ENCODE measurements around the gene BIRC3. TPM values are rescaled to one million over a fixed set of nuclear protein-coding genes. Genes with fewer than 3 reads are reported as not detected.
A peak's percentile ranks its signal among the peaks of the same experiment; 100 is the strongest.

BIRC3 gene
- 100 to 1,000 TPM in 2 of 5 donors, 10 to 100 TPM in 3; 82.6 to 114 (median 96.0) TPM for total RNA-seq
- 195 TPM for total RNA-seq (2013)
- total RNA-seq = 245 to 2,362 (median 514) reads per million in 29 experiments

GRCh38 chr11:102317099-102317767 is at the start of gene BIRC3:
Gene BIRC3 (plus strand): TSS chr11:102317484. CDS start chr11:102324510, 7,026 bp downstream.
- POLR2A ChIA-PET = interaction anchor here in 1 of 2 donors (1.4 kb wide), 1 partner anchor 10 kb away, joined by 11 read pairs; no protein-coding TSS in a partner anchor
- CTCF ChIA-PET = interaction anchor here (1.0 to 3.0 kb wide), 10 partner anchors 10 to 48 kb away, joined by 3 to 66 read pairs (median 5); no protein-coding TSS in a partner anchor
- peaks cover 66 to 87% (median 77%) of the 10 kb centered on the region in 3 donors for H3K4me1 Mint-ChIP-seq
- peaks cover 31% of the 10 kb centered on the region for H3K36me3 Mint-ChIP-seq
- WGBS (ENCODE audit: insufficient coverage) = 0% methylated on average over 34 of the region's 34 CpGs
- Histone ChIP-seq H3K36me3 (ENCODE audit: control insufficient read depth in 2 of 2, extremely low read depth in 1 of 2, insufficient read depth in 1 of 2, low read length in 1 of 2) (no peaks in the 10 kb centered on the region), H3K4me3 (ENCODE audit: control insufficient read depth in 1 of 2, extremely low read depth in 1 of 2, low read length in 1 of 2) (peak within 1 kb of the TSS; percentile 63 to 75), H3K27ac (ENCODE audit: low read length) (peak within 1 kb of the TSS; percentile 95), H3K4me1 (ENCODE audit: control insufficient read depth in 1 of 2, extremely low read depth in 1 of 2, insufficient read depth in 2 of 2, low read length in 2 of 2) (peaks cover 21 to 49% of the 10 kb centered on the region in 2 experiments), H3K9me3 (no peaks in the 10 kb centered on the region), H3K27me3 (replicated peaks in 1 of 2; ENCODE audit: control insufficient read depth in 2 of 2, extremely low read depth in 1 of 2, insufficient read depth in 2 of 2, low read length in 1 of 2) (no peaks in the 10 kb centered on the region)
- H3K27me3 Mint-ChIP-seq = no peaks in the 10 kb centered on the region
- DNase-seq = peak; percentile 70 to 98 (median 92)
- H3K4me3 Mint-ChIP-seq = peak within 1 kb of the TSS; percentile 89 to 95 (median 93)
- H3K9me3 Mint-ChIP-seq = no peaks in the 10 kb centered on the region
- ATAC-seq (replicated peaks in 1 of 4) = peak; percentile 87 to 91 (median 90)
- H3K27ac Mint-ChIP-seq = peak within 1 kb of the TSS; percentile 97 to 98

GRCh38 chr11:102267609-102268008 is 49.7 kb upstream of the BIRC3 start:
- H3K36me3 ChIP-seq (ENCODE audit: control insufficient read depth in 2 of 2, extremely low read depth in 1 of 2, insufficient read depth in 1 of 2, low read length in 1 of 2) = no peaks in the 10 kb centered on the region
- no peak overlapping the region for H3K4me3 ChIP-seq (ENCODE audit: control insufficient read depth in 1 of 2, extremely low read depth in 1 of 2, low read length in 1 of 2)
- no peaks in the 10 kb centered on the region for H3K9me3 ChIP-seq
- peaks cover 0 to 12% of the 10 kb centered on the region in 2 donors for H3K27me3 Mint-ChIP-seq
- DNase-seq (no peak), ATAC-seq (replicated peaks in 1 of 4) (no peak)
- H3K27me3 ChIP-seq (replicated peaks in 1 of 2; ENCODE audit: control insufficient read depth in 2 of 2, extremely low read depth in 1 of 2, insufficient read depth in 2 of 2, low read length in 1 of 2) = no peaks in the 10 kb centered on the region
- ChIA-PET POLR2A (no interaction called here), CTCF (interaction anchor here in 1 of 2 donors (1.3 to 1.8 kb wide), 2 partner anchors 21 to 51 kb away, joined by 4 to 7 read pairs; no protein-coding TSS in a partner anchor)
- H3K27ac ChIP-seq (ENCODE audit: low read length) = peak overlapping the region; percentile 22
- H3K4me1 Mint-ChIP-seq = peaks cover 26 to 34% (median 32%) of the 10 kb centered on the region in 3 donors
- peak overlapping the region in 2 of 3 donors; percentile 38 to 91 for H3K4me3 Mint-ChIP-seq
- no peaks in the 10 kb centered on the region for H3K36me3 Mint-ChIP-seq
- peaks cover 11 to 23% of the 10 kb centered on the region in 2 experiments for H3K4me1 ChIP-seq (ENCODE audit: control insufficient read depth in 1 of 2, extremely low read depth in 1 of 2, insufficient read depth in 2 of 2, low read length in 2 of 2)
- H3K9me3 Mint-ChIP-seq = no peaks in the 10 kb centered on the region
- peak overlapping the region; percentile 44 to 78 for H3K27ac Mint-ChIP-seq
- WGBS (ENCODE audit: insufficient coverage) = 91% methylated on average over 1 of the region's 5 CpGs

- peak overlapping the region; percentile 46 to 67 for H3K4me3 ChIP-seq (ENCODE audit: control insufficient read depth in 1 of 2, extremely low read depth in 1 of 2, low read length in 1 of 2)
- H3K4me3 Mint-ChIP-seq = peak overlapping the region; percentile 69 to 91 (median 74)
Observed at GRCh38 chr11:102268083-102268984, 49.0 kb upstream of the BIRC3 start.

GRCh38 chr11:102268985-102269470 is 48.3 kb upstream of the BIRC3 start:
- ATAC-seq (replicated peaks in 1 of 4) (peak in 1 of 4 experiments; percentile 5), DNase-seq (no peak)
- WGBS (ENCODE audit: insufficient coverage) = 10% methylated on average over 3 of the region's 6 CpGs
- peaks cover 34 to 36% (median 36%) of the 10 kb centered on the region in 3 donors for H3K4me1 Mint-ChIP-seq
- Histone ChIP-seq H3K4me1 (ENCODE audit: control insufficient read depth in 1 of 2, extremely low read depth in 1 of 2, insufficient read depth in 2 of 2, low read length in 2 of 2) (peaks cover 11 to 23% of the 10 kb centered on the region in 2 experiments), H3K9me3 (no peaks in the 10 kb centered on the region), H3K27ac (ENCODE audit: low read length) (no peak overlapping the region), H3K27me3 (replicated peaks in 1 of 2; ENCODE audit: control insufficient read depth in 2 of 2, extremely low read depth in 1 of 2, insufficient read depth in 2 of 2, low read length in 1 of 2) (no peaks in the 10 kb centered on the region), H3K36me3 (ENCODE audit: control insufficient read depth in 2 of 2, extremely low read depth in 1 of 2, insufficient read depth in 1 of 2, low read length in 1 of 2) (no peaks in the 10 kb centered on the region), H3K4me3 (ENCODE audit: control insufficient read depth in 1 of 2, extremely low read depth in 1 of 2, low read length in 1 of 2) (peak overlapping the region; percentile 46 to 67)
- ChIA-PET CTCF (interaction anchor here (0.5 to 1.8 kb wide), 25 partner anchors 10 to 409 kb away, joined by 3 to 9 read pairs (median 3); partner anchors contain the start of gene BIRC3 (in 1 of the 2)), POLR2A (interaction anchor here in 1 of 2 donors (0.6 kb wide), 3 partner anchors 9 to 268 kb away, joined by 3 to 5 read pairs (median 3); no protein-coding TSS in a partner anchor)
- H3K27ac Mint-ChIP-seq = peak overlapping the region; percentile 67 to 75
- peak overlapping the region; percentile 69 to 91 (median 74) for H3K4me3 Mint-ChIP-seq
- H3K27me3 Mint-ChIP-seq = peaks cover 0 to 13% of the 10 kb centered on the region in 2 donors
- no peaks in the 10 kb centered on the region for H3K36me3 Mint-ChIP-seq
- no peaks in the 10 kb centered on the region for H3K9me3 Mint-ChIP-seq

More at GRCh38 chr11:102268083-102268984, 49.0 kb upstream of the BIRC3 start:
- no peaks in the 10 kb centered on the region for H3K36me3 ChIP-seq (ENCODE audit: control insufficient read depth in 2 of 2, extremely low read depth in 1 of 2, insufficient read depth in 1 of 2, low read length in 1 of 2)
- peak overlapping the region; percentile 67 to 78 for H3K27ac Mint-ChIP-seq
- H3K9me3 Mint-ChIP-seq = no peaks in the 10 kb centered on the region
- H3K4me1 Mint-ChIP-seq = peaks cover 32 to 36% (median 36%) of the 10 kb centered on the region in 3 donors
- 29% methylated on average over 22 of the region's 39 CpGs for WGBS (ENCODE audit: insufficient coverage)
- H3K27me3 Mint-ChIP-seq = peaks cover 0 to 13% of the 10 kb centered on the region in 2 donors
- ATAC-seq (replicated peaks in 1 of 4) = peak; percentile 98 to 99 (median 99)
- no peak overlapping the region for H3K27ac ChIP-seq (ENCODE audit: low read length)
- ChIA-PET CTCF (interaction anchor here (0.5 to 1.8 kb wide), 24 partner anchors 11 to 408 kb away, joined by 3 to 9 read pairs (median 3); partner anchors contain the start of gene BIRC3 (in 1 of the 2)), POLR2A (interaction anchor here in 1 of 2 donors (0.6 kb wide), 2 partner anchors 8 to 231 kb away, joined by 3 read pairs; no protein-coding TSS in a partner anchor)
- DNase-seq = peak; percentile 60 to 91 (median 80)
- H3K9me3 ChIP-seq = no peaks in the 10 kb centered on the region
- peaks cover 11 to 23% of the 10 kb centered on the region in 2 experiments for H3K4me1 ChIP-seq (ENCODE audit: control insufficient read depth in 1 of 2, extremely low read depth in 1 of 2, insufficient read depth in 2 of 2, low read length in 2 of 2)
- no peaks in the 10 kb centered on the region for H3K27me3 ChIP-seq (replicated peaks in 1 of 2; ENCODE audit: control insufficient read depth in 2 of 2, extremely low read depth in 1 of 2, insufficient read depth in 2 of 2, low read length in 1 of 2)
- H3K36me3 Mint-ChIP-seq = no peaks in the 10 kb centered on the region

- Histone ChIP-seq H3K9me3 (no peaks in the 10 kb centered on the region), H3K36me3 (ENCODE audit: control insufficient read depth in 2 of 2, extremely low read depth in 1 of 2, insufficient read depth in 1 of 2, low read length in 1 of 2) (no peaks in the 10 kb centered on the region), H3K27me3 (replicated peaks in 1 of 2; ENCODE audit: control insufficient read depth in 2 of 2, extremely low read depth in 1 of 2, insufficient read depth in 2 of 2, low read length in 1 of 2) (no peaks in the 10 kb centered on the region), H3K4me1 (ENCODE audit: control insufficient read depth in 1 of 2, extremely low read depth in 1 of 2, insufficient read depth in 2 of 2, low read length in 2 of 2) (peaks cover 11 to 23% of the 10 kb centered on the region in 2 experiments), H3K4me3 (ENCODE audit: control insufficient read depth in 1 of 2, extremely low read depth in 1 of 2, low read length in 1 of 2) (no peak overlapping the region), H3K27ac (ENCODE audit: low read length) (no peak overlapping the region)
- Mint-ChIP-seq H3K4me1 (peaks cover 34 to 36% (median 36%) of the 10 kb centered on the region in 3 donors), H3K9me3 (no peaks in the 10 kb centered on the region), H3K27ac (no peak overlapping the region), H3K36me3 (no peaks in the 10 kb centered on the region), H3K27me3 (peaks cover 0 to 17% of the 10 kb centered on the region in 2 donors), H3K4me3 (peak overlapping the region; percentile 45 to 91 (median 74))
- DNase-seq (no peak), ATAC-seq (replicated peaks in 1 of 4) (no peak)
- ChIA-PET CTCF (interaction anchor here in 1 of 2 donors (1.2 kb wide), 1 partner anchor 9 kb away, joined by 5 read pairs; no protein-coding TSS in a partner anchor), POLR2A (interaction anchor here (0.5 to 0.6 kb wide), 3 partner anchors 46 to 269 kb away, joined by 3 to 5 read pairs (median 3); no protein-coding TSS in a partner anchor)
- 80% methylated on average over 1 of the region's 2 CpGs for WGBS (ENCODE audit: insufficient coverage)
Observed at GRCh38 chr11:102269927-102270326, 47.4 kb upstream of the BIRC3 start.
